DOHH2 (cell line): ENCODE results near the gene CTNNA2.

Experiments
- EZH2phosphoT487 ChIP-seq: fragments of 200-600 bp; sonication (generic); IDR thresholded peaks from 2 replicates; pipeline ENCODE4 v1.6.1; 2017; ENCODE audit warnings: borderline replicate concordance, mild to moderate bottlenecking, antibody characterized with exemption, low read length, moderate library complexity, mixed read lengths
- TF ChIP-seq, protein P1 (sequence below): fragments of 200-600 bp; sonication (generic); IDR thresholded peaks from one replicate; pipeline ENCODE4 v1.5.1; 2014; ENCODE audit warnings: antibody characterized with exemption, mild to moderate bottlenecking, low read depth, low read length; ENCODE audit not compliant: poor library complexity, severe bottlenecking

DNA sequence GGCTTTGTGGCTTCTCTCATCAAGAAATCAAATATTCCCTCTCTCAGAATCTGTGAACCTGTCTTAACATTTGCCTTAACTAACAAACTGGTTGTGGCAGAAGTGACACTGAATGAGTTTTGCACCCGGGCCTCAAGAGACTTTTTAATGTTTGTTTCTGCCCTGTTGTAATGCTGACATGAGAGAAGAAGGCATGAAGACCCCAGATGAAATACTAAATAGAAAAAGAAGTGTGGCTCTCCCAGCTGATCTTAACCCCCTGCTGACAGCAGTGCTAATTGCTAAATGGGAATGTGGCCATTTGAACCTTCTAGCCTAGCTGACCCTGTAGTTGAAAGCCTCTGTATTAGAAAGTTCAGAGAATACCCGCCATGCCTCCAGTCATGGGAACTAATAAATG, 261.2 kb downstream of the CTNNA2 start:
- TF ChIP-seq, protein P1, sequence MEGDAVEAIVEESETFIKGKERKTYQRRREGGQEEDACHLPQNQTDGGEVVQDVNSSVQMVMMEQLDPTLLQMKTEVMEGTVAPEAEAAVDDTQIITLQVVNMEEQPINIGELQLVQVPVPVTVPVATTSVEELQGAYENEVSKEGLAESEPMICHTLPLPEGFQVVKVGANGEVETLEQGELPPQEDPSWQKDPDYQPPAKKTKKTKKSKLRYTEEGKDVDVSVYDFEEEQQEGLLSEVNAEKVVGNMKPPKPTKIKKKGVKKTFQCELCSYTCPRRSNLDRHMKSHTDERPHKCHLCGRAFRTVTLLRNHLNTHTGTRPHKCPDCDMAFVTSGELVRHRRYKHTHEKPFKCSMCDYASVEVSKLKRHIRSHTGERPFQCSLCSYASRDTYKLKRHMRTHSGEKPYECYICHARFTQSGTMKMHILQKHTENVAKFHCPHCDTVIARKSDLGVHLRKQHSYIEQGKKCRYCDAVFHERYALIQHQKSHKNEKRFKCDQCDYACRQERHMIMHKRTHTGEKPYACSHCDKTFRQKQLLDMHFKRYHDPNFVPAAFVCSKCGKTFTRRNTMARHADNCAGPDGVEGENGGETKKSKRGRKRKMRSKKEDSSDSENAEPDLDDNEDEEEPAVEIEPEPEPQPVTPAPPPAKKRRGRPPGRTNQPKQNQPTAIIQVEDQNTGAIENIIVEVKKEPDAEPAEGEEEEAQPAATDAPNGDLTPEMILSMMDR = no peak
- no peak for TF ChIP-seq EZH2phosphoT487
